Measurements from ENCODE around the gene AMOTL1.

Gene AMOTL1, protein sequence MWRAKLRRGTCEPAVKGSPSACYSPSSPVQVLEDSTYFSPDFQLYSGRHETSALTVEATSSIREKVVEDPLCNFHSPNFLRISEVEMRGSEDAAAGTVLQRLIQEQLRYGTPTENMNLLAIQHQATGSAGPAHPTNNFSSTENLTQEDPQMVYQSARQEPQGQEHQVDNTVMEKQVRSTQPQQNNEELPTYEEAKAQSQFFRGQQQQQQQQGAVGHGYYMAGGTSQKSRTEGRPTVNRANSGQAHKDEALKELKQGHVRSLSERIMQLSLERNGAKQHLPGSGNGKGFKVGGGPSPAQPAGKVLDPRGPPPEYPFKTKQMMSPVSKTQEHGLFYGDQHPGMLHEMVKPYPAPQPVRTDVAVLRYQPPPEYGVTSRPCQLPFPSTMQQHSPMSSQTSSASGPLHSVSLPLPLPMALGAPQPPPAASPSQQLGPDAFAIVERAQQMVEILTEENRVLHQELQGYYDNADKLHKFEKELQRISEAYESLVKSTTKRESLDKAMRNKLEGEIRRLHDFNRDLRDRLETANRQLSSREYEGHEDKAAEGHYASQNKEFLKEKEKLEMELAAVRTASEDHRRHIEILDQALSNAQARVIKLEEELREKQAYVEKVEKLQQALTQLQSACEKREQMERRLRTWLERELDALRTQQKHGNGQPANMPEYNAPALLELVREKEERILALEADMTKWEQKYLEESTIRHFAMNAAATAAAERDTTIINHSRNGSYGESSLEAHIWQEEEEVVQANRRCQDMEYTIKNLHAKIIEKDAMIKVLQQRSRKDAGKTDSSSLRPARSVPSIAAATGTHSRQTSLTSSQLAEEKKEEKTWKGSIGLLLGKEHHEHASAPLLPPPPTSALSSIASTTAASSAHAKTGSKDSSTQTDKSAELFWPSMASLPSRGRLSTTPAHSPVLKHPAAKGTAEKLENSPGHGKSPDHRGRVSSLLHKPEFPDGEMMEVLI

DNA sequence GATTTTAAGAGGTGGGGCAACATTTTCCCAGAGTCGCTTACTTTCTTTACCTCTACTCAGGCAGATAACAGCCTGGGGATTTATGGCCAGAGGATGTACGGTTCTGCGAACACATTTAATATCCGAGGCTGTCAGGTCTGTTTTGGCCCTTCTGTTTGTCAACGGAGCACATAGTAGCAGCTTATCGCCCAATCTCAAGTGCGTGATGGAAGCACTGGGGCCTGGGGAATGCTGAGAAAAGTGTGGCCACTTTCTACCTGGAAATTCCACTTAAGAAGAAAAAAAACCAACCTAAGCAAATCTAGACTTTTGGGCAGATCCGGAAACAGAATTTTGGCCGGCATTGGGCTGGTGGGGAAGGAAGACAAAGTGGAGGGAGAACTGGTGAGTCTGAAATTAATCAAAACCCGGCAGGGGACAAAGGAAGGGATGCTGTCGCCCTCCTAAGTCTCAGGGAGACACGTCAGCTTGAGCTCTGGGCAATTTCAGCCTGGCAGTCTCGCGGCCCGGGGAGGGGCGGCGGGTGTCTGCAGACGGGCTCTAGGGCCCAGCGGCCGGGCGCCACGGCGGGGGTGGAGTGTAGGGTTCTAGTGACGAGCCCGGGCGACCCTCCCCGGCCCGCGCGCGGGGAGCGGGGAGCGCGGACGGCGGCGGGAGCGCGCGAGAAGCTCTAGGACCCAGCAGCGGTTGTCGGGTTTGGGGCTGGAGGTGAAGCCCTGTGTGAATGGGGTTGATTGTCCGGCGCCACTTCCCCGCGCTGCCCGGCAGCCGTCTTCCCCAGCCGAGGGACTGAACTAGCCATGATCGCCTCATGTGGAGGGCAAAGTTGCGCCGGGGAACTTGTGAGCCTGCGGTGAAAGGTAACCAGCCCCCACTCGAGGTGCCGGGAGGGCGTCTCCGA, at the start of gene AMOTL1:
Gene AMOTL1 (plus strand): TSS at position 656 of the 901 bp plus-strand sequence. CDS start 156 bp downstream, at position 812.
- H3K9ac ChIP-seq (ENCODE audit: low read depth, low read length): no peak within 1 kb of the TSS
- TF ChIP-seq EZH2 (IDR thresholded peaks at IDR 0.05; ENCODE audit: borderline replicate concordance, low read depth, low read length, severe bottlenecking): no peak
- TF ChIP-seq, protein P1, sequence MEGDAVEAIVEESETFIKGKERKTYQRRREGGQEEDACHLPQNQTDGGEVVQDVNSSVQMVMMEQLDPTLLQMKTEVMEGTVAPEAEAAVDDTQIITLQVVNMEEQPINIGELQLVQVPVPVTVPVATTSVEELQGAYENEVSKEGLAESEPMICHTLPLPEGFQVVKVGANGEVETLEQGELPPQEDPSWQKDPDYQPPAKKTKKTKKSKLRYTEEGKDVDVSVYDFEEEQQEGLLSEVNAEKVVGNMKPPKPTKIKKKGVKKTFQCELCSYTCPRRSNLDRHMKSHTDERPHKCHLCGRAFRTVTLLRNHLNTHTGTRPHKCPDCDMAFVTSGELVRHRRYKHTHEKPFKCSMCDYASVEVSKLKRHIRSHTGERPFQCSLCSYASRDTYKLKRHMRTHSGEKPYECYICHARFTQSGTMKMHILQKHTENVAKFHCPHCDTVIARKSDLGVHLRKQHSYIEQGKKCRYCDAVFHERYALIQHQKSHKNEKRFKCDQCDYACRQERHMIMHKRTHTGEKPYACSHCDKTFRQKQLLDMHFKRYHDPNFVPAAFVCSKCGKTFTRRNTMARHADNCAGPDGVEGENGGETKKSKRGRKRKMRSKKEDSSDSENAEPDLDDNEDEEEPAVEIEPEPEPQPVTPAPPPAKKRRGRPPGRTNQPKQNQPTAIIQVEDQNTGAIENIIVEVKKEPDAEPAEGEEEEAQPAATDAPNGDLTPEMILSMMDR (IDR thresholded peaks at IDR 0.05; ENCODE audit: borderline replicate concordance, extremely low read depth, low read length, poor library complexity, severe bottlenecking): no peak
- no peaks in the 10 kb centered on the region for H3K36me3 ChIP-seq (ENCODE audit: insufficient read depth, low read length)
- H3K4me2 ChIP-seq (ENCODE audit: insufficient read depth, low read length): no peak within 1 kb of the TSS
- H4K20me1 ChIP-seq (ENCODE audit: insufficient read depth, low read length): no peaks in the 10 kb centered on the region
- ATAC-seq (ENCODE audit: insufficient read depth, low read depth) (peak; percentile 55; the same call in 2 of the 3 replicates), DNase-seq (no peak)
- no peak within 1 kb of the TSS for H3K27ac ChIP-seq (ENCODE audit: low read length)
- no peak within 1 kb of the TSS for H2AFZ ChIP-seq (ENCODE audit: low read depth, low read length)
- no peaks in the 10 kb centered on the region for H3K79me2 ChIP-seq (ENCODE audit: insufficient read depth, low read length)
- no peaks in the 10 kb centered on the region for H3K9me3 ChIP-seq (ENCODE audit: insufficient read depth, low read length, severe bottlenecking)
- H3K4me3 ChIP-seq (ENCODE audit: low read depth in 1 of 2, low read length in 2 of 2): no peak within 1 kb of the TSS
- peaks cover 31% of the 10 kb centered on the region for H3K27me3 ChIP-seq (ENCODE audit: insufficient read depth, low read length, poor library complexity)
- H3K4me1 ChIP-seq (ENCODE audit: insufficient read depth, low read length): no peaks in the 10 kb centered on the region

DNA sequence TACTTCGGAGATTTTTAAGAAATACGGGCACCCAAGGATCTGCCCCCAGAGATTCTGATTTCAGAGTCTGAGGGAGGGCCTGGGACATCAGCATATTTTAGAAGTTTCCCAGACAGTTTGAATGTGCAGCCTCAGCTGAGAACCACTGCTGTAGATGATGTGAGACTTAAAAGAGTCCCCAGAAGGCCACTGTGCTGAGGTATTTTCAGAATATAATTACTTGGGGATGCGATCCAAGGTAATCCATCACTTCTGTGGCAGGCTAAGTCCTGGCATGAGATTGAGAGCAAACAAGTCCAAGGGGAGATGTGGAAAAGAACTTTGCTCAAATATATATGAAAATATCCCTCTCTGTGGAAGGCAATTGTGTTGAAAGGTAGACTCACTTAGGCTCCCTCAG, 48.3 kb upstream of the AMOTL1 start:
- Histone ChIP-seq H3K4me2 (ENCODE audit: insufficient read depth, low read length) (no peak overlapping the region), H3K4me1 (ENCODE audit: insufficient read depth, low read length) (no peaks in the 10 kb centered on the region), H3K79me2 (ENCODE audit: insufficient read depth, low read length) (no peaks in the 10 kb centered on the region), H4K20me1 (ENCODE audit: insufficient read depth, low read length) (no peaks in the 10 kb centered on the region), H3K36me3 (ENCODE audit: insufficient read depth, low read length) (no peaks in the 10 kb centered on the region), H2AFZ (ENCODE audit: low read depth, low read length) (no peak overlapping the region), H3K27me3 (ENCODE audit: insufficient read depth, low read length, poor library complexity) (no peaks in the 10 kb centered on the region), H3K27ac (ENCODE audit: low read length) (no peak overlapping the region), H3K9ac (ENCODE audit: low read depth, low read length) (no peak overlapping the region), H3K9me3 (ENCODE audit: insufficient read depth, low read length, severe bottlenecking) (no peaks in the 10 kb centered on the region), H3K4me3 (ENCODE audit: low read depth in 1 of 2, low read length in 2 of 2) (no peak overlapping the region)
- DNase-seq (no peak), ATAC-seq (ENCODE audit: insufficient read depth, low read depth) (no peak)
- TF ChIP-seq, protein P1 (IDR thresholded peaks at IDR 0.05; ENCODE audit: borderline replicate concordance, extremely low read depth, low read length, poor library complexity, severe bottlenecking): no peak
- TF ChIP-seq EZH2 (IDR thresholded peaks at IDR 0.05; ENCODE audit: borderline replicate concordance, low read depth, low read length, severe bottlenecking): no peak

DNA sequence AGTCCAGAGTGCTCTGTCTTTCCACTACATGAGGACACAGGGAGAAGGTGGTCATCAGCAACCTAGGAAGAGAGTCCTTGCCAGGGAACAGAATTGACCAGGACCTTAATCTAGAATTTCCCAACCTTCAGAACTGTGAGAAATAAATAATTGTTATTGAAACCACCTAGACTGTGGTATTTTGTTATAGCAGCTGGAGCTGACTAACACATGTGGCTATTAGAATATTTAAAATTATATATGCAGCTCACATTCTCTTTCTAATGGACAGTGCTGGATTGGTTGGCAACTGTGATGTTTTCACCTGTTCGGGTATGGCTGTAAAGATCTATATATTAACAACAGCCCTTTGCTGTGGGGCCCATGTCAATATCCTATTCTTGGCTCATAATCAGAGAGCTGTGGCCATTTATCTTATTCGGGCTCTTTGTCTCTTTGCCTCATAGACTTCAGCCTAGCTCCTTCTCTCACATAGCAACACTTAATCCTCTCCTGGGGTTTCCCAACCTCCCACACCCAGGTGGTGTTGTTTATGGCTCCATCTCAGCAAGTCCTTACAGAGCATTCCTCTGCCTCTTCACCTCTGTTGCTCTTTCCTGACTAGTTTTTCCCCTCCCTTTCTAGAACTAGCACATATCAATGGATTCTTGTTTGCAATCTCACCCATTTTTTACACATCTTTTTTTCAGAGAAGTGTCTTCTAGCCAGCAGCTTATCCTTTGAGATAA, 46.4 kb upstream of the AMOTL1 start:
- no peaks in the 10 kb centered on the region for H4K20me1 ChIP-seq (ENCODE audit: insufficient read depth, low read length)
- no peak overlapping the region for H2AFZ ChIP-seq (ENCODE audit: low read depth, low read length)
- H3K36me3 ChIP-seq (ENCODE audit: insufficient read depth, low read length): no peaks in the 10 kb centered on the region
- H3K4me3 ChIP-seq (ENCODE audit: low read depth in 1 of 2, low read length in 2 of 2): no peak overlapping the region
- H3K4me1 ChIP-seq (ENCODE audit: insufficient read depth, low read length): no peaks in the 10 kb centered on the region
- H3K4me2 ChIP-seq (ENCODE audit: insufficient read depth, low read length): no peak overlapping the region
- H3K9ac ChIP-seq (ENCODE audit: low read depth, low read length): no peak overlapping the region
- H3K9me3 ChIP-seq (ENCODE audit: insufficient read depth, low read length, severe bottlenecking): no peaks in the 10 kb centered on the region
- ATAC-seq (ENCODE audit: insufficient read depth, low read depth) (no peak), DNase-seq (no peak)
- no peaks in the 10 kb centered on the region for H3K27me3 ChIP-seq (ENCODE audit: insufficient read depth, low read length, poor library complexity)
- H3K79me2 ChIP-seq (ENCODE audit: insufficient read depth, low read length): no peaks in the 10 kb centered on the region
- H3K27ac ChIP-seq (ENCODE audit: low read length): no peak overlapping the region
- TF ChIP-seq EZH2 (IDR thresholded peaks at IDR 0.05; ENCODE audit: borderline replicate concordance, low read depth, low read length, severe bottlenecking): no peak
- TF ChIP-seq, protein P1 (IDR thresholded peaks at IDR 0.05; ENCODE audit: borderline replicate concordance, extremely low read depth, low read length, poor library complexity, severe bottlenecking): no peak
